IPS-18a (cell line): ENCODE results near the gene FAM118B.

ENCODE experiments used
- H3K27ac ChIP-seq: one replicate; pipeline ENCODE4 v1.5.1; 2013; ENCODE audit warnings: low read length
- H3K27me3 ChIP-seq: one replicate; pipeline ENCODE4 v1.6.1; 2013; ENCODE audit warnings: mild to moderate bottlenecking, low read length; ENCODE audit not compliant: control insufficient read depth, insufficient read depth
- H3K36me3 ChIP-seq: one replicate; pipeline ENCODE4 v1.6.1; 2013; ENCODE audit warnings: low read depth, low read length; ENCODE audit not compliant: control insufficient read depth
- H3K4me1 ChIP-seq: one replicate; pipeline ENCODE4 v1.6.1; 2013; ENCODE audit warnings: low read depth, low read length; ENCODE audit not compliant: control insufficient read depth
- H3K4me3 ChIP-seq: one replicate; pipeline ENCODE4 v1.5.1; 2013; ENCODE audit warnings: low read length
- H3K9ac ChIP-seq: one replicate; pipeline ENCODE4 v1.6.1; 2013; ENCODE audit warnings: mild to moderate bottlenecking, low read length, moderate library complexity
- H3K9me3 ChIP-seq: one replicate; pipeline ENCODE4 v1.6.1; 2013; ENCODE audit warnings: low read depth, low read length; ENCODE audit not compliant: control insufficient read depth

FAM118B gene

GRCh38 chr11:126282361-126282735, 70.8 kb downstream of the FAM118B start:
- Histone ChIP-seq H3K36me3 (peaks cover 11% of the 10 kb centered on the region), H3K27me3 (peaks cover 21% of the 10 kb centered on the region), H3K9ac (peak overlapping the region; percentile 34), H3K9me3 (no peaks in the 10 kb centered on the region), H3K4me3 (peak overlapping the region; percentile 72), H3K27ac (no peak overlapping the region), H3K4me1 (peaks cover 4% of the 10 kb centered on the region)

GRCh38 chr11:126282736-126283591, 71.4 kb downstream of the FAM118B start, which contains the start of gene TIRAP:
TSS of gene TIRAP (plus strand) at chr11:126283093. CDS start at chr11:126290895, 7,802 bp downstream.
- Histone ChIP-seq H3K27me3 (peaks cover 21% of the 10 kb centered on the region), H3K4me1 (peaks cover 4% of the 10 kb centered on the region), H3K36me3 (peaks cover 6% of the 10 kb centered on the region), H3K9ac (peak within 1 kb of the TSS; percentile 58), H3K9me3 (no peaks in the 10 kb centered on the region), H3K4me3 (peak within 1 kb of the TSS; percentile 72), H3K27ac (no peak within 1 kb of the TSS)

GRCh38 chr11:126284829-126285228, 73.2 kb downstream of the FAM118B start:
- no peak overlapping the region for H3K27ac ChIP-seq

GRCh38 chr11:126288237-126288636, 76.7 kb downstream of the FAM118B start:
- Histone ChIP-seq H3K4me3 (no peak overlapping the region), H3K36me3 (peaks cover 7% of the 10 kb centered on the region), H3K4me1 (no peaks in the 10 kb centered on the region), H3K27ac (no peak overlapping the region), H3K27me3 (peaks cover 9% of the 10 kb centered on the region), H3K9ac (no peak overlapping the region), H3K9me3 (no peaks in the 10 kb centered on the region)

More at GRCh38 chr11:126284829-126285228, 73.2 kb downstream of the FAM118B start:
- Histone ChIP-seq H3K9ac (no peak overlapping the region), H3K4me1 (peaks cover 4% of the 10 kb centered on the region), H3K27me3 (peaks cover 21% of the 10 kb centered on the region), H3K4me3 (no peak overlapping the region), H3K36me3 (no peaks in the 10 kb centered on the region), H3K9me3 (no peaks in the 10 kb centered on the region)

- H3K9me3 ChIP-seq = no peaks in the 10 kb centered on the region
- H3K27me3 ChIP-seq = no peaks in the 10 kb centered on the region
- no peak overlapping the region for H3K27ac ChIP-seq
- H3K4me1 ChIP-seq = no peaks in the 10 kb centered on the region
- no peak overlapping the region for H3K9ac ChIP-seq
- peaks cover 18% of the 10 kb centered on the region for H3K36me3 ChIP-seq
- H3K4me3 ChIP-seq = no peak overlapping the region
Observed at GRCh38 chr11:126290887-126291286, 79.3 kb downstream of the FAM118B start.

GRCh38 chr11:126293726-126294125, 82.1 kb downstream of the FAM118B start:
- H3K27ac ChIP-seq = no peak overlapping the region

GRCh38 chr11:126297004-126297403, 85.4 kb downstream of the FAM118B start:
- no peak overlapping the region for H3K27ac ChIP-seq
- H3K9ac ChIP-seq = no peak overlapping the region
- no peaks in the 10 kb centered on the region for H3K9me3 ChIP-seq
- peaks cover 18% of the 10 kb centered on the region for H3K36me3 ChIP-seq
- H3K4me3 ChIP-seq = no peak overlapping the region
- no peaks in the 10 kb centered on the region for H3K27me3 ChIP-seq
- no peaks in the 10 kb centered on the region for H3K4me1 ChIP-seq

More at GRCh38 chr11:126293726-126294125, 82.1 kb downstream of the FAM118B start:
- H3K4me3 ChIP-seq = no peak overlapping the region
- H3K9me3 ChIP-seq = no peaks in the 10 kb centered on the region
- H3K36me3 ChIP-seq = peaks cover 18% of the 10 kb centered on the region
- H3K4me1 ChIP-seq = no peaks in the 10 kb centered on the region
- no peaks in the 10 kb centered on the region for H3K27me3 ChIP-seq
- no peak overlapping the region for H3K9ac ChIP-seq

GRCh38 chr11:126303623-126304456, 92.3 kb downstream of the FAM118B start, which contains the start of gene DCPS:
TSS of gene DCPS (plus strand) at chr11:126304060. CDS start at chr11:126304081, 21 bp downstream.
- H3K4me3 ChIP-seq = peak within 1 kb of the TSS; percentile 75
- H3K27me3 ChIP-seq = no peaks in the 10 kb centered on the region
- H3K4me1 ChIP-seq = no peaks in the 10 kb centered on the region
- peak within 1 kb of the TSS; percentile 88 for H3K9ac ChIP-seq
- no peaks in the 10 kb centered on the region for H3K9me3 ChIP-seq
- H3K27ac ChIP-seq = peak within 1 kb of the TSS; percentile 91
- H3K36me3 ChIP-seq = no peaks in the 10 kb centered on the region

GRCh38 chr11:126304457-126305075, 93.0 kb downstream of the FAM118B start:
- H3K36me3 ChIP-seq = no peaks in the 10 kb centered on the region
- no peaks in the 10 kb centered on the region for H3K27me3 ChIP-seq
- peak overlapping the region; percentile 75 for H3K4me3 ChIP-seq
- H3K9ac ChIP-seq = peak overlapping the region; percentile 88
- no peaks in the 10 kb centered on the region for H3K4me1 ChIP-seq
- H3K27ac ChIP-seq = peak overlapping the region; percentile 91
- no peaks in the 10 kb centered on the region for H3K9me3 ChIP-seq

GRCh38 chr11:126305699-126306098, 94.1 kb downstream of the FAM118B start:
- H3K9ac ChIP-seq = no peak overlapping the region

GRCh38 chr11:126307706-126308105, 96.1 kb downstream of the FAM118B start:
- Histone ChIP-seq H3K27me3 (no peaks in the 10 kb centered on the region), H3K4me1 (no peaks in the 10 kb centered on the region), H3K36me3 (no peaks in the 10 kb centered on the region), H3K9me3 (no peaks in the 10 kb centered on the region), H3K27ac (no peak overlapping the region), H3K4me3 (no peak overlapping the region), H3K9ac (no peak overlapping the region)

More at GRCh38 chr11:126305699-126306098, 94.1 kb downstream of the FAM118B start:
- no peaks in the 10 kb centered on the region for H3K4me1 ChIP-seq
- no peaks in the 10 kb centered on the region for H3K36me3 ChIP-seq
- H3K4me3 ChIP-seq = no peak overlapping the region
- H3K27me3 ChIP-seq = no peaks in the 10 kb centered on the region
- H3K27ac ChIP-seq = no peak overlapping the region
- H3K9me3 ChIP-seq = no peaks in the 10 kb centered on the region
